ENCODE data around the gene KMT2C.

Gene KMT2C

DNA sequence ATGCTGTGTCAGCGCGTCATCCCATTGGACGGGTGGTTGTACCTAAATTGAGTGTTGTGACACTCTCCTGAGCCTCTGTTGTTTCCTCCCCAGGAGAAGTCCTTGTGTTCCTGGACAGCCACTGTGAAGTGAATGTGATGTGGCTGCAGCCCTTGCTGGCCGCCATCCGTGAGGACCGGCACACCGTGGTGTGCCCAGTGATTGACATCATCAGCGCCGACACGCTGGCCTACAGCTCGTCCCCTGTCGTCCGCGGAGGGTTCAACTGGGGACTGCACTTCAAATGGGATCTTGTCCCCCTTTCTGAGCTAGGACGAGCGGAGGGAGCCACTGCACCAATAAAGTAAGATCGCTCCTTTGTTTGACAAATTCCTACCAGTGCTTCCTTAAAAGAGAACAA, 327.9 kb downstream of the KMT2C start:
- no peak for DNase-seq (ENCODE audit: low read depth in 2 of 2)

DNA sequence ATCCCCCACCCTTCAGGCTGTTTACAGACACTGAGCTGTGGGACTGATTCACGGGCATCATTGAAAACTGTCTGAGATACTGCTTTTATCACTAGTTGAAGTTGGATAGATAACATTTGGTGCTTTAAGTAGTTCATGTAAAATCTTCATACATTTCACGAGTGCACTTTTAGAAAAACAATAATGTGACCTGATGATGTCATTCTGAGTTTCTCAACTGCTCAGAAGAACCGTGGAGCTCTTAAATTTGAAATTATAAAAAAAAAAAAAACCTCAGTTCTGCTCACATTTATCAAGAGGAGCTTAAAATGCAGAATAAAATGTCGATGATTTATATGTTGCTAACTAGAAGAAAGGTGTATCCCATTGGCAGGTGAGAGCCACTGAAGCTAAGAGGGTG, 328.8 kb downstream of the KMT2C start:
- DNase-seq (ENCODE audit: low read depth in 2 of 2), result no peak

- no peak for DNase-seq (ENCODE audit: low read depth in 2 of 2)
These were observed 330.6 kb downstream of the KMT2C start for GRCh38 chr7:152105205-152105604.

DNA sequence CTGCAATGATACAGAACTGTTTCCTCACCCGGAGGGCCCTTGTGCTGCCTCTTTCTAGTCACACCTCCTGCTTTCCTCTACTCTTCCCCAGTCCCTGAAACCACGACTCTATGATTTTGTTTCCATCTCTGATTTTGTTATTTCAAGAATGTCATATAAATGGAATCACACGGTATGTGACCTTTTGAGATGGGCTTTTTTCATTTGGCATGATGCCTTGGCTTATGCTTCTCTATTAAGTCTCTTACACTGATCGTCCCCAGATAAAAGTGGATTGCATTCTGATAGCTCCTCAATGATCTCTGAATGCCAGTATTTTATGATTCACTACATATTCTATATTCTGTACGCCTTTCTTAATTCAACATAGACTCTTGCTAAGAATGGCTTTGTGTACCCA, 332.1 kb downstream of the KMT2C start:
- DNase-seq (ENCODE audit: low read depth in 2 of 2), result no peak

GRCh38 chr7:152103066-152103465, 332.7 kb downstream of the KMT2C start:
- no peak for DNase-seq (ENCODE audit: low read depth in 2 of 2)

DNA sequence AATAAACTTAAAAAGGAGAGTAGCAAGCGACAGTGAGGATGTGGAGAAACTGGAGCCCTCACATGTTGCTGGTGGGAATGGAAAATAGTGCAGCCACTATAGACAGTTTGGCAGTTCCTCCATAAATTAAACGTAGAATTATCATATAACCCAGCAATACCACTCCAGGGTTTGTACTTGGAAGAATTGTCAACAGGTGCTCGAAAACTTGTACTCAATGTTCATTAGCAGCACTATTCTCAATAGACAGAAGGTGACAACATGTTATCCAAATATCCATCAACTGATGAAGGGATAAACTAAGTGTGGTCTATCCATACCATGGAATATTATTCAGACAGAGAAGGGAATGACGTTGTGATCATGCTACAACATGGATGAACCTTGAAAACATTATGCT, 338.5 kb downstream of the KMT2C start:
- no peak for DNase-seq (ENCODE audit: low read depth in 2 of 2)

- no peak for DNase-seq (ENCODE audit: low read depth in 2 of 2)
These were observed 340.0 kb downstream of the KMT2C start for GRCh38 chr7:152095771-152096170.

DNA sequence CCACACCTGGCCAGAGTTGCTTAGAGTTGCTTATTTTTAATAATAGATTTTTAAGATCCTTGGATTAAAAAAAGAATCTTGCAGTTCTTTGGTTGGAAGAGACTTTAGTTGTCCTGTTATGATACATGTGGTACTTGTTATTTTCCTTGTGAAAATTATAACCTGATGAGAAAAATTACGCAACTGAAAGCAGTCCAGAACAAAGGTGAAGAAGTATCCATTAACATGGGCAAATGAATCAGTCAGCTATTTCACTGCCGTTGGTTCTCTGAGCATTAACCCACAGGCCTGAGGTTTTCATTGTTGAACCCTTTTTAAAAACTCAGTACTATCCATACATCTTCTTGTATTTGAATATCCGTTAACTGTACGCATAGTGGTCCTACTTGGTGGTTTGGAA, 342.1 kb downstream of the KMT2C start:
- no peak for DNase-seq (ENCODE audit: low read depth in 2 of 2)

- no peak for DNase-seq (ENCODE audit: low read depth in 2 of 2)
These were observed 345.1 kb downstream of the KMT2C start for GRCh38 chr7:152090747-152091146.

- DNase-seq (ENCODE audit: low read depth in 2 of 2), result no peak
These were observed 346.6 kb downstream of the KMT2C start for GRCh38 chr7:152089183-152089582.

- no peak for DNase-seq (ENCODE audit: low read depth in 2 of 2)
These were observed 349.3 kb downstream of the KMT2C start for GRCh38 chr7:152086513-152086912.

DNA sequence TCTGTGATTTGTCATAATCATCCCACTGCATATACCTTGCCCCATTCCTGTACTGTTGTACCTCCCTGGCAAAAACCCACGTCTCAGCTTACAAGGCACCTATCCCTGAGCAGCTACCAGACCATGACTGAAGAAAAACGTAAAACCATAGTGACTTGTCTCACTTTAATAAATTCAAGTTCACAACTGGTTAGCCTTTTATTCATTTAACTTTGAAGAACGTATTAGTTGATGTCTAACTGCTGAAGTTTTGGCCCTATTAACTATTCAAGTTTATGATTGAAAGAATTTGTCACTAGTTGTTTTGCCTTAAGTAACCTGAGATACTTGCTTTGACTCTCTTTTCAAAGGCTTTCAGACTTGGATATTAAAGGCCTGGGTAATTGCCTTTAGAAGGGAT, 350.7 kb downstream of the KMT2C start:
- no peak for DNase-seq (ENCODE audit: low read depth in 2 of 2)
